Prostate gland (tissue), 2 donors: ENCODE data around the gene SLC25A33. TPM values are rescaled to one million over a fixed set of nuclear protein-coding genes. Genes with fewer than 3 reads are reported as not detected.

ENCODE experiments used
- DNase-seq: peaks from one replicate; pipeline ENCODE4 v3.0.0-alpha.2; 2019; ENCODE audit warnings: low spot score
- H3K27ac ChIP-seq, 2 donors: fragments of 200-600 bp; sonication (generic); 2 replicates each; pipeline ENCODE4 v1.5.1; 2017 to 2019
- H3K27me3 ChIP-seq: fragments of 200-600 bp; sonication (generic); replicated peaks from 2 replicates; pipeline ENCODE4 v1.5.1; 2019; ENCODE audit not compliant: insufficient read depth
- H3K36me3 ChIP-seq, 2 donors: fragments of 200-600 bp; sonication (generic); 1 replicate in 1 of 2; 2 replicates in 1 of 2; pipeline versions ENCODE4 v1.5.1 to v1.8.1; 2017 to 2019
- H3K4me1 ChIP-seq: fragments of 200-600 bp; sonication (generic); replicated peaks from 2 replicates; pipeline ENCODE4 v1.5.1; 2019
- H3K4me3 ChIP-seq, 2 donors: fragments of 200-600 bp; sonication (generic); 2 replicates each; pipeline ENCODE4 v1.5.1; 2017 to 2019
- H3K9me3 ChIP-seq: fragments of 200-600 bp; sonication (generic); 2 replicates; pipeline ENCODE4 v1.5.1; 2017
- CTCF ChIP-seq, 4 experiments: fragments of 200-600 bp in 2 of 4; fragments of 450-650 bp in 2 of 4; sonication (generic) in 2 of 4; IDR thresholded peaks; 1 replicate in 3 of 4; 2 replicates in 1 of 4; pipeline ENCODE4 v1.5.1; 2016 to 2019; ENCODE audit warnings: antibody characterized with exemption in 4 of 4, mild to moderate bottlenecking in 2 of 4, moderate library complexity in 2 of 4
- POLR2A ChIP-seq: fragments of 450-650 bp; IDR thresholded peaks from one replicate; pipeline ENCODE4 v1.6.1; 2016; ENCODE audit warnings: antibody characterized with exemption, mild to moderate bottlenecking
- POLR2AphosphoS5 ChIP-seq: sonication (generic); formaldehyde crosslinking; IDR thresholded peaks from one replicate; pipeline ENCODE4 v1.6.1; 2017; ENCODE audit warnings: antibody characterized with exemption
- WGBS: methylation state at CpG from one replicate; pipeline ENCODE4 v1.1.5; 2018; 5-methylcytosine and 5-hydroxymethylcytosine counted together
- intact Hi-C: fragments of 100-400 bp; cut with DNase I; formaldehyde crosslinking; loops from one replicate; pipeline ENCODE4 v1.14.2; 2022
- total RNA-seq, 2 donors: library from RNA; depleted of rRNA; stranded (reverse); fragments of >200 nt; gene quantifications; one replicate each; pipeline ENCODE4 v1.1.0, GENCODE V29; 2016

The SLC25A33 gene
- total RNA-seq, 2 donors from 2014 or later: 10.7 to 11.9 TPM

GRCh38 chr1:9595156-9595967 lies 56.1 kb downstream of the SLC25A33 start:
- 85% methylated on average over 17 of the region's 17 CpGs for WGBS
- DNase-seq: no peak
- Histone ChIP-seq H3K27me3 (no peaks in the 10 kb centered on the region), H3K4me1 (peaks cover 4% of the 10 kb centered on the region), H3K9me3 (no peaks in the 10 kb centered on the region), H3K4me3 (no peak overlapping the region), H3K36me3 (peaks cover 0 to 3% of the 10 kb centered on the region in 2 donors), H3K27ac (no peak overlapping the region)
- no peak for TF ChIP-seq CTCF (IDR thresholded peaks at IDR 0.05)
- TF ChIP-seq POLR2A: no peak
- TF ChIP-seq POLR2AphosphoS5: no peak
- intact Hi-C loops: no loop called here

GRCh38 chr1:9595968-9596340 lies 56.7 kb downstream of the SLC25A33 start:
- no peak overlapping the region for H3K4me3 ChIP-seq
- peaks cover 2 to 4% of the 10 kb centered on the region in 2 donors for H3K36me3 ChIP-seq
- TF ChIP-seq POLR2AphosphoS5: no peak
- TF ChIP-seq CTCF (IDR thresholded peaks at IDR 0.05): no peak
- intact Hi-C loops: no loop called here
- no peaks in the 10 kb centered on the region for H3K27me3 ChIP-seq
- no peak overlapping the region for H3K27ac ChIP-seq
- no peaks in the 10 kb centered on the region for H3K9me3 ChIP-seq
- WGBS: 89% methylated on average over 12 of the region's 12 CpGs
- H3K4me1 ChIP-seq: peaks cover 4% of the 10 kb centered on the region
- DNase-seq: no peak

GRCh38 chr1:9596415-9597123 lies 57.3 kb downstream of the SLC25A33 start:
- 50% methylated on average over 21 of the region's 27 CpGs for WGBS
- peaks cover 7 to 11% of the 10 kb centered on the region in 2 donors for H3K36me3 ChIP-seq
- intact Hi-C loops: no loop called here

GRCh38 chr1:9597361-9598315 lies 58.4 kb downstream of the SLC25A33 start:
- Histone ChIP-seq H3K27ac (no peak overlapping the region), H3K9me3 (no peaks in the 10 kb centered on the region), H3K4me3 (no peak overlapping the region), H3K4me1 (peaks cover 4% of the 10 kb centered on the region), H3K27me3 (no peaks in the 10 kb centered on the region), H3K36me3 (peaks cover 7 to 18% of the 10 kb centered on the region in 2 donors)
- no peak for DNase-seq
- intact Hi-C loops: no loop called here
- 86% methylated on average over 14 of the region's 14 CpGs for WGBS
- TF ChIP-seq POLR2A: no peak
- no peak for TF ChIP-seq POLR2AphosphoS5
- TF ChIP-seq CTCF (IDR thresholded peaks at IDR 0.05): no peak

More at GRCh38 chr1:9596415-9597123, 57.3 kb downstream of the SLC25A33 start:
- no peak for TF ChIP-seq POLR2A
- no peak for TF ChIP-seq CTCF (IDR thresholded peaks at IDR 0.05)
- no peak for TF ChIP-seq POLR2AphosphoS5
- DNase-seq: no peak
- Histone ChIP-seq H3K9me3 (no peaks in the 10 kb centered on the region), H3K27me3 (no peaks in the 10 kb centered on the region), H3K4me3 (no peak overlapping the region), H3K27ac (no peak overlapping the region), H3K4me1 (peaks cover 4% of the 10 kb centered on the region)
